Duodenal mucosa (tissue), 2 donors: Measurements from ENCODE around the gene MAP3K20.

Experiments used
- H3K27ac ChIP-seq: one replicate; pipeline ENCODE4 v1.7.0; 2013; ENCODE audit warnings: low read depth, low read length
- H3K27me3 ChIP-seq, 2 donors: one replicate each; pipeline ENCODE4 v1.7.0; 2013; ENCODE audit warnings: low read length in 2 of 2, control low read depth in 1 of 2; ENCODE audit not compliant: insufficient read depth in 2 of 2, control insufficient read depth in 1 of 2
- H3K36me3 ChIP-seq, 2 donors: one replicate each; pipeline ENCODE4 v1.7.0; 2013; ENCODE audit warnings: low read length in 2 of 2, control low read depth in 1 of 2; ENCODE audit not compliant: insufficient read depth in 2 of 2, control insufficient read depth in 1 of 2
- H3K4me1 ChIP-seq, 2 donors: one replicate each; pipeline ENCODE4 v1.7.0; 2013; ENCODE audit warnings: low read length in 2 of 2, control low read depth in 1 of 2; ENCODE audit not compliant: insufficient read depth in 2 of 2, control insufficient read depth in 1 of 2
- H3K4me3 ChIP-seq, 2 donors: one replicate each; pipeline ENCODE4 v1.7.0; 2013; ENCODE audit warnings: low read length in 2 of 2, low read depth in 1 of 2
- H3K9ac ChIP-seq, 2 donors: one replicate each; pipeline ENCODE4 v1.7.0; 2013; ENCODE audit warnings: low read length in 2 of 2, low read depth in 1 of 2
- H3K9me3 ChIP-seq, 2 donors: one replicate each; pipeline ENCODE4 v1.7.0; 2013; ENCODE audit warnings: low read length in 2 of 2, control low read depth in 1 of 2; ENCODE audit not compliant: control insufficient read depth in 1 of 2

The MAP3K20 gene

GRCh38 chr2:173210270-173211196, 134.9 kb downstream of the MAP3K20 start:
- H3K27me3 ChIP-seq, result no peaks in the 10 kb centered on the region
- no peak overlapping the region for H3K4me3 ChIP-seq
- H3K36me3 ChIP-seq, result peaks cover 0 to 10% of the 10 kb centered on the region in 2 donors
- H3K9ac ChIP-seq, result no peak overlapping the region
- H3K4me1 ChIP-seq, result no peaks in the 10 kb centered on the region
- no peaks in the 10 kb centered on the region for H3K9me3 ChIP-seq
- H3K27ac ChIP-seq, result no peak overlapping the region

- peaks cover 0 to 2% of the 10 kb centered on the region in 2 donors for H3K4me1 ChIP-seq
Observed at GRCh38 chr2:173213181-173213580, 137.5 kb downstream of the MAP3K20 start.

GRCh38 chr2:173214213-173214612, 138.6 kb downstream of the MAP3K20 start:
- Histone ChIP-seq H3K9ac (no peak overlapping the region), H3K27ac (no peak overlapping the region), H3K9me3 (no peaks in the 10 kb centered on the region), H3K4me1 (peaks cover 0 to 13% of the 10 kb centered on the region in 2 donors), H3K27me3 (no peaks in the 10 kb centered on the region), H3K36me3 (peaks cover 0 to 10% of the 10 kb centered on the region in 2 donors), H3K4me3 (no peak overlapping the region)

More at GRCh38 chr2:173213181-173213580, 137.5 kb downstream of the MAP3K20 start:
- Histone ChIP-seq H3K9me3 (no peaks in the 10 kb centered on the region), H3K9ac (no peak overlapping the region), H3K36me3 (peaks cover 0 to 10% of the 10 kb centered on the region in 2 donors), H3K4me3 (no peak overlapping the region), H3K27me3 (no peaks in the 10 kb centered on the region), H3K27ac (no peak overlapping the region)

GRCh38 chr2:173215316-173215715, 139.7 kb downstream of the MAP3K20 start:
- Histone ChIP-seq H3K27me3 (no peaks in the 10 kb centered on the region), H3K4me3 (no peak overlapping the region), H3K27ac (no peak overlapping the region), H3K9me3 (no peaks in the 10 kb centered on the region), H3K9ac (no peak overlapping the region), H3K36me3 (peaks cover 0 to 7% of the 10 kb centered on the region in 2 donors), H3K4me1 (peaks cover 0 to 14% of the 10 kb centered on the region in 2 donors)

GRCh38 chr2:173216051-173216450, 140.4 kb downstream of the MAP3K20 start:
- H3K4me1 ChIP-seq, result peaks cover 0 to 14% of the 10 kb centered on the region in 2 donors
- peaks cover 0 to 7% of the 10 kb centered on the region in 2 donors for H3K36me3 ChIP-seq
- no peak overlapping the region for H3K4me3 ChIP-seq
- H3K9ac ChIP-seq, result no peak overlapping the region
- H3K27me3 ChIP-seq, result no peaks in the 10 kb centered on the region
- no peaks in the 10 kb centered on the region for H3K9me3 ChIP-seq
- H3K27ac ChIP-seq, result no peak overlapping the region

- Histone ChIP-seq H3K4me1 (peaks cover 0 to 14% of the 10 kb centered on the region in 2 donors), H3K9ac (no peak overlapping the region), H3K27me3 (no peaks in the 10 kb centered on the region), H3K36me3 (peaks cover 0 to 3% of the 10 kb centered on the region in 2 donors), H3K27ac (no peak overlapping the region), H3K9me3 (no peaks in the 10 kb centered on the region), H3K4me3 (no peak overlapping the region)
Observed at GRCh38 chr2:173216668-173217067, 141.0 kb downstream of the MAP3K20 start.

- Histone ChIP-seq H3K9ac (no peak overlapping the region), H3K4me3 (no peak overlapping the region), H3K9me3 (no peaks in the 10 kb centered on the region), H3K27ac (no peak overlapping the region), H3K27me3 (no peaks in the 10 kb centered on the region), H3K4me1 (peaks cover 0 to 14% of the 10 kb centered on the region in 2 donors), H3K36me3 (no peaks in the 10 kb centered on the region)
Observed at GRCh38 chr2:173217116-173217840, 141.6 kb downstream of the MAP3K20 start.

GRCh38 chr2:173218326-173219056, 142.8 kb downstream of the MAP3K20 start:
- Histone ChIP-seq H3K4me1 (peaks cover 0 to 14% of the 10 kb centered on the region in 2 donors), H3K27me3 (no peaks in the 10 kb centered on the region), H3K27ac (no peak overlapping the region), H3K9me3 (no peaks in the 10 kb centered on the region), H3K4me3 (no peak overlapping the region), H3K9ac (no peak overlapping the region), H3K36me3 (no peaks in the 10 kb centered on the region)

- Histone ChIP-seq H3K27me3 (no peaks in the 10 kb centered on the region), H3K27ac (no peak overlapping the region), H3K9me3 (no peaks in the 10 kb centered on the region), H3K4me3 (no peak overlapping the region), H3K4me1 (peaks cover 0 to 17% of the 10 kb centered on the region in 2 donors), H3K9ac (no peak overlapping the region), H3K36me3 (no peaks in the 10 kb centered on the region)
Observed at GRCh38 chr2:173221132-173221695, 145.6 kb downstream of the MAP3K20 start.
